Measurements from ENCODE around the gene ARL8A.

- TF ChIP-seq CTCF (IDR thresholded peaks at IDR 0.05): no peak
- TF ChIP-seq POLR2A (IDR thresholded peaks at IDR 0.05): no peak
Observed at GRCh38 chr1:202133989-202134388, 10.5 kb downstream of the ARL8A start.

Measured in body of pancreas (tissue), 4 donors.